HEK293T (cell line): ENCODE results near the gene ACSL6.

Experiments
- CTCF ChIA-PET: fragments of 350-600 bp; formaldehyde crosslinking; extraction: SDS; loops from one replicate; lab custom pipeline; 2021; ENCODE audit warnings: antibody characterized with exemption, inconsistent platforms; lab: Yijun Ruan, JAX
- POLR2A ChIA-PET: fragments of 350-600 bp; formaldehyde crosslinking; extraction: SDS; loops from one replicate; lab custom pipeline; 2020; ENCODE audit warnings: antibody characterized with exemption, inconsistent platforms; lab: Yijun Ruan, JAX
- DNase-seq: peaks from one replicate; pipeline ENCODE4 v3.0.0; 2012; ENCODE audit warnings: mixed read lengths; ENCODE audit errors: extremely low spot score
- ARNT ChIP-seq: fragments of 450-650 bp; IDR thresholded peaks from 2 replicates; pipeline ENCODE4 v1.6.1; 2017; ENCODE audit warnings: mild to moderate bottlenecking
- BHLHE40 ChIP-seq: fragments of 450-650 bp; IDR thresholded peaks from 2 replicates; pipeline ENCODE4 v1.6.1; 2016; ENCODE audit warnings: mild to moderate bottlenecking, moderate library complexity, borderline replicate concordance
- CTBP1 ChIP-seq: fragments of 450-650 bp; IDR thresholded peaks from 2 replicates; pipeline ENCODE4 v1.6.1; 2016; ENCODE audit warnings: borderline replicate concordance
- ELF4 ChIP-seq: fragments of 450-650 bp; IDR thresholded peaks from 2 replicates; pipeline ENCODE4 v1.6.1; 2017; ENCODE audit warnings: antibody characterized with exemption
- FOXA1 ChIP-seq: fragments of 450-650 bp; IDR thresholded peaks from 2 replicates; pipeline ENCODE4 v1.6.1; 2016; ENCODE audit warnings: mild to moderate bottlenecking
- FOXK2 ChIP-seq: fragments of 450-650 bp; IDR thresholded peaks from 2 replicates; pipeline ENCODE4 v1.6.1; 2016; ENCODE audit warnings: mild to moderate bottlenecking
- FOXM1 ChIP-seq: fragments of 450-650 bp; IDR thresholded peaks from 2 replicates; pipeline ENCODE4 v1.6.1; 2017; ENCODE audit warnings: mild to moderate bottlenecking, borderline replicate concordance
- HDGF ChIP-seq: fragments of 450-650 bp; IDR thresholded peaks from 2 replicates; pipeline ENCODE4 v1.6.1; 2017; ENCODE audit warnings: antibody characterized with exemption, borderline replicate concordance
- L3MBTL2 ChIP-seq: fragments of 450-650 bp; conservative IDR thresholded peaks from 2 replicates; pipeline ENCODE4 v1.6.1; 2016; ENCODE audit warnings: mild to moderate bottlenecking
- LEF1 ChIP-seq: fragments of 450-650 bp; IDR thresholded peaks from 2 replicates; pipeline ENCODE4 v1.6.1; 2017; ENCODE audit warnings: mild to moderate bottlenecking, borderline replicate concordance
- NFRKB ChIP-seq: fragments of 450-650 bp; IDR thresholded peaks from 2 replicates; pipeline ENCODE4 v1.6.1; 2016; ENCODE audit warnings: mild to moderate bottlenecking, moderate library complexity
- PKNOX1 ChIP-seq: fragments of 450-650 bp; IDR thresholded peaks from 2 replicates; pipeline ENCODE4 v1.6.1; 2016
- SP1 ChIP-seq: fragments of 450-650 bp; IDR thresholded peaks from 2 replicates; pipeline ENCODE4 v1.6.1; 2017
- SUZ12 ChIP-seq: fragments of 450-650 bp; IDR thresholded peaks from 2 replicates; pipeline ENCODE4 v1.6.1; 2016; ENCODE audit warnings: mild to moderate bottlenecking
- TARDBP ChIP-seq: fragments of 450-650 bp; IDR thresholded peaks from 2 replicates; pipeline ENCODE4 v1.6.1; 2016
- ZNF384 ChIP-seq: fragments of 450-650 bp; IDR thresholded peaks from 2 replicates; pipeline ENCODE4 v1.6.1; 2016

The ACSL6 gene

DNA sequence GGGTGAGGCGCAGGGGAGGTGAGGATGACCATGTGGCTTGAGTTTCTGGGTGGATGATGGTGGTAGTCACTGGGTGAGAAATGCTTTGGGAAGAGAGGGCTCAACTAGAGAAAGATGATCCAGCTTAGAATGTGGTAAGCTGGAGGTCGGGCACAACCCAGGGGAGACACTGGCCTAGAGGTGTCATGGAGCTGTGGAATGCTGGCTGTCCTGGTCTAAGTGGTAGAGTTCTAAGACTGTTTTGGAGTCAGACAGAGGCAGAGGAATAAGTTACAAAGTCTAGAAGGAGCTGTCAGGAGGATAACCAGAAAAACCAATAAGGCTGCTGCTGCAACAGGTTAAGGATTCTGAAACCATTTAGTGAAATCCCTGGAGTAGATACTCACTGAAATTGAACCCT is 19.2 kb upstream of the ACSL6 start:
- ChIA-PET POLR2A (no interaction called here), CTCF (no interaction called here)
- no peak for DNase-seq
- no peak for TF ChIP-seq LEF1
- TF ChIP-seq L3MBTL2: no peak
- TF ChIP-seq FOXA1: no peak
- no peak for TF ChIP-seq ZNF384
- TF ChIP-seq PKNOX1: no peak
- no peak for TF ChIP-seq FOXM1
- TF ChIP-seq SUZ12: no peak
- no peak for TF ChIP-seq FOXK2
- TF ChIP-seq HDGF: no peak

GRCh38 chr5:132029609-132030330 is 18.3 kb upstream of the ACSL6 start:
- TF ChIP-seq FOXM1 (no peak), LEF1 (no peak), PKNOX1 (no peak), ARNT (no peak), SP1 (no peak), NFRKB (no peak), BHLHE40 (no peak), TARDBP (no peak), FOXK2 (no peak), HDGF (no peak), ZNF384 (no peak), SUZ12 (no peak), CTBP1 (no peak), L3MBTL2 (no peak), ELF4 (no peak), FOXA1 (no peak)

DNA sequence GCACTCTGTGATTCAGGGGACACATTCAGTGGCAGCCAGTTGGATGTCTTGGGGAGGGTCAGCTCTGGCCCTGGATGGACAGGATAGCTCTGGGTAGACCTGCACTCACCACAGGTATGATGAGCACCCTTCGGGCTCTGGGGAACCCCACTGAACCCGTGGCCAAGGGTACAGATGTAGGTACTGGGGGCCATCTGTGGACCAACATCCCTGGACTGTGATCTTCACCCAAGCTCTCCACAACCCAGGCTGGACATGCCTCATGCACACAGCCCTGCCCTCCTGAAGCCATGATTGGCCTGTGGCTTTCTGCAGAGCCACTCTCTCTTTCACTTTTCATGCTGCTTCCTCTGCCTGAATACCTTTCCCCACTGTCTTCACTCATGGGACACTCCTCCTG is 15.6 kb upstream of the ACSL6 start:
- CTCF ChIA-PET: no interaction called here
- DNase-seq: no peak
- no peak for TF ChIP-seq FOXA1
- TF ChIP-seq L3MBTL2: no peak
- TF ChIP-seq ZNF384: no peak
- TF ChIP-seq BHLHE40: no peak
- TF ChIP-seq ARNT: no peak
- no peak for TF ChIP-seq FOXM1
- TF ChIP-seq SUZ12: no peak
- TF ChIP-seq NFRKB: no peak
- no peak for TF ChIP-seq CTBP1
- TF ChIP-seq FOXK2: no peak
- TF ChIP-seq SP1: no peak
- TF ChIP-seq ELF4: no peak
- POLR2A ChIA-PET: no interaction called here

More at GRCh38 chr5:132029609-132030330, 18.3 kb upstream of the ACSL6 start:
- ChIA-PET CTCF (no interaction called here), POLR2A (no interaction called here)
- DNase-seq: no peak

- POLR2A ChIA-PET: no interaction called here
- CTCF ChIA-PET: no interaction called here
- TF ChIP-seq TARDBP: no peak
- TF ChIP-seq NFRKB: no peak
- no peak for TF ChIP-seq PKNOX1
- no peak for TF ChIP-seq BHLHE40
- TF ChIP-seq HDGF: no peak
- no peak for TF ChIP-seq ARNT
- TF ChIP-seq L3MBTL2: no peak
- no peak for TF ChIP-seq FOXM1
- TF ChIP-seq FOXK2: no peak
- no peak for TF ChIP-seq FOXA1
- no peak for TF ChIP-seq SP1
Observed at GRCh38 chr5:132026516-132027008, 15.1 kb upstream of the ACSL6 start.

DNA sequence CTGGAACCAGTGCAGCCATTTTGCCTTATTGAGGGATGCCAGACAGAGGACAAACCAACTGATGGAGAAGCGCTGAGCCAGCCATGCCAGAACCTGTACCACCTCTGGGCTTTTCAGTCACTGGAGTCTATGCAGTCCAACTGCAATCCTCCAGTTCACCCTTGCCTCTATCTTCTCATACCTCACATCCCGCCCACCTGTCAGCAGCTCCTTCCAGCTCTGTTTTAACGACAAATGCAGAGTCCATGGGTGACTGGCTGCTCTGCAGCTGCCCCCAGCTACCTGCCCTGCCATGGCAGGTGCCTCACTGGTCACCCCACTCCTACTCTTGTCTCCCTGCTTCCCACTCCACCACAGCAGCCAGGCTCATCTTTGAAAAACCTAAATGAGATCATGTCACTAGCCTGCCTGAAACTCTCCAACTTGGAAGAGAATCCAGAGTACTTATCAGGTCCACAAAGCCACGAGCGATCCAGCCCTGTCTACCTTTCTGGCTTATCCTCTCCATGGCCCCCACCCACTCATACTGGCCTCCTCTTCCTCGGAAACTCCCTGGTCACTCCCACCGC is 14.0 kb upstream of the ACSL6 start:
- no peak for DNase-seq
- TF ChIP-seq SP1: no peak
- TF ChIP-seq TARDBP: no peak
- TF ChIP-seq FOXA1: no peak
- TF ChIP-seq BHLHE40: no peak
- no peak for TF ChIP-seq PKNOX1
- TF ChIP-seq LEF1: no peak
- no peak for TF ChIP-seq CTBP1
- TF ChIP-seq L3MBTL2: no peak
- no peak for TF ChIP-seq SUZ12
- TF ChIP-seq HDGF: no peak
- ChIA-PET POLR2A (no interaction called here), CTCF (no interaction called here)

More at GRCh38 chr5:132026516-132027008, 15.1 kb upstream of the ACSL6 start:
- no peak for DNase-seq

- ChIA-PET POLR2A (no interaction called here), CTCF (no interaction called here)
- TF ChIP-seq SP1: no peak
- no peak for TF ChIP-seq FOXK2
- no peak for TF ChIP-seq L3MBTL2
- TF ChIP-seq LEF1: no peak
- no peak for TF ChIP-seq NFRKB
- TF ChIP-seq ZNF384: no peak
- no peak for TF ChIP-seq SUZ12
- TF ChIP-seq ARNT: no peak
- no peak for TF ChIP-seq TARDBP
- TF ChIP-seq HDGF: no peak
- TF ChIP-seq PKNOX1: no peak
- no peak for TF ChIP-seq FOXA1
- TF ChIP-seq FOXM1: no peak
- TF ChIP-seq CTBP1: no peak
- TF ChIP-seq BHLHE40: no peak
- no peak for TF ChIP-seq ELF4
- DNase-seq: no peak
Observed at GRCh38 chr5:132024789-132025402, 13.4 kb upstream of the ACSL6 start.
